Embryonic facial prominence (tissue), 1 donor: ENCODE data around the gene DDX3X.
"Not testable (repeated sequence)": the region's sequence is repeated elsewhere in the genome, so short reads cannot be mapped to it uniquely, and the experiment has no call there.

Experiments used
- DNase-seq: peaks from one replicate; pipeline ENCODE4 v3.0.0-alpha.2; 2016; ENCODE audit errors: extremely low spot score

The DDX3X gene

DNA sequence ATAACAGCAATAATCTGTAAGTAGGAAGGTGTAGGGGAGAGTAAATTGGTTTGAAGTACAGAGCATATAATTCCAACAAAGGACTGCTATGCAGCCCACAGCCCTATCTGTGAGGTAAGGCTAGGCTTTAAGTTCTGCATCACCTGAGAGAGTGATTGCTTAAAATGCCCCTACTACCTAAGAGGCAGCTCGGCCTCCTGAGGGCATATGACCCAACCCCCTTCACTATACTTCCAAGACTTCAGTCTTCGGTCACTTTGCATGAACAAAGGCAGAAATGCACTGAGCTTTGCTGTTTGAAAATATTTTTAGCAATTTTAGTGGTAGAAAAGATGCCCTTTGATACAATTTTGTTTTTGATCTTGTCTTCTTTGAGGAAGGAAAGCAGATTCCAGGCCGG lies 4.9 kb upstream of the DDX3X start:
- DNase-seq = no peak

GRCh38 chrX:41332005-41332404 lies 2.0 kb upstream of the DDX3X start:
- no peak for DNase-seq

GRCh38 chrX:41332408-41333002 lies 1.5 kb upstream of the DDX3X start:
- DNase-seq = no peak

DNA sequence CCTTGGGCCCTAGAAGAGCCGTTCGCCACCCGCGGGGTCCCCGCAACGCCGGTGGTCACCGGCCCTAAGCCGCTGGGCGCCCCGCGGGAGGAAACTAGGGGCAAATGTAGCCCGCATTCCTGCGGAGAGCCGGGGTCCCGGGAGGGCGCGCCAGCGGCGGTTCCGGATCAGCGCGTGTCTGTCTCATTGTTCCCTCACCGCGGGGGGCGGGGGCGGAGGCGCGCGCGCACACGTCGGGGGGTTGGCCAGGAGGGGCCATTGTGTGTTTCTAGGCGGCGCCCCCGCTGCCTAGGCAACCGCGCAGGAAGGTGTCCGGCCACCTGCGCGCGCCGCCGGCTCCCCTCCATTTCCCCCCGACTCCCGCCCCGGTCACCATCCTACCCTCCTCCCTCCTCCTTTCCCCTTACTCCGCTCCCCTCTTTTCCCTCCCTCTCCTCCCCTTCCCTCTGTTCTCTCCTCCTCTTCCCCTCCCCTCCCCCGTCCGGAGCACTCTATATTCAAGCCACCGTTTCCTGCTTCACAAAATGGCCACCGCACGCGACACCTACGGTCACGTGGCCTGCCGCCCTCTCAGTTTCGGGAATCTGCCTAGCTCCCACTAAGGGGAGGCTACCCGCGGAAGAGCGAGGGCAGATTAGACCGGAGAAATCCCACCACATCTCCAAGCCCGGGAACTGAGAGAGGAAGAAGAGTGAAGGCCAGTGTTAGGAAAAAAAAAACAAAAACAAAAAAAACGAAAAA lies 789 bp upstream of the DDX3X start:
- peak; percentile 84 for DNase-seq

DNA sequence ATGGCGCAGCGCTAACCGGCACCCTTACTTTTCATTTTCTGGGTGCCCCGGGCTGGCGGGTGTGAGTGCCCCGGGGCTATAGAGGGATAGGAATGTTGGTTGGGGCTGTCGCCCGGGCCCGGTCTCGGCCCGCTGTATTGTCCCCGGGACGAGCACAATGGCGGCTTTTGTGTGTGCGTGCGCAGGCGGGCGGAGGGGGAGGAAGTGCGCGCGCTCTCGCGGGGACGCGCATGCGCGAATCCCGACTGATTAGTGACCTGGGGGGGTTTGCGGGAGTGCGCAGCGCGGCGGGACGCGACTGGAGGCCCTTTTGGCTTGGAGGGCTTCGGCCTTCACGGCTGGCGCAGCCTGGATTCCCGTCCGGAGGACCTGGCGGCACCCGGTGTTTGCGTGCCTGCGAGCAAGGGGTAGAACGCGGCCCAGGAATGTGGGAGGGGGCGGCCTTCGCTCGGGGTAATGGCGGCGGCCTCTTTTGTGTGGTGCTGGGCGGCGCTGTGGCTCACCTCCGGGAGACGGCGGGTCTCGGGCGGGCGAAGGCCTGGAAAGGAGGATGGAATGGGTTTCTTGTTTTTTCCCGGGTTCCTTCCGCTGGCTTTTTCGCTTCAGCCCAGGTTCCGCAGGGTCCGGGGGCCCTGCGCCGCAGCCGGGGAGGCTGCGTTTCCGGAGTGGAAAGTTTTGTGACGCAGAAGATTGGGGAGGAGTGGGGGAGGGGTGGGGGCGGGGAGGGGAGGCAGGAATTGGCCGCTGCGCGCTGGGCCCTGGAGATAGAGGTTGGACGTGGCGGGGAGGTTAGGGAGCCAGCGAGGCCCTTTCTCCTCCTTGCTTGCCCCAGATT lies 618 bp downstream of the DDX3X start:
- peak; percentile 31 for DNase-seq

DNA sequence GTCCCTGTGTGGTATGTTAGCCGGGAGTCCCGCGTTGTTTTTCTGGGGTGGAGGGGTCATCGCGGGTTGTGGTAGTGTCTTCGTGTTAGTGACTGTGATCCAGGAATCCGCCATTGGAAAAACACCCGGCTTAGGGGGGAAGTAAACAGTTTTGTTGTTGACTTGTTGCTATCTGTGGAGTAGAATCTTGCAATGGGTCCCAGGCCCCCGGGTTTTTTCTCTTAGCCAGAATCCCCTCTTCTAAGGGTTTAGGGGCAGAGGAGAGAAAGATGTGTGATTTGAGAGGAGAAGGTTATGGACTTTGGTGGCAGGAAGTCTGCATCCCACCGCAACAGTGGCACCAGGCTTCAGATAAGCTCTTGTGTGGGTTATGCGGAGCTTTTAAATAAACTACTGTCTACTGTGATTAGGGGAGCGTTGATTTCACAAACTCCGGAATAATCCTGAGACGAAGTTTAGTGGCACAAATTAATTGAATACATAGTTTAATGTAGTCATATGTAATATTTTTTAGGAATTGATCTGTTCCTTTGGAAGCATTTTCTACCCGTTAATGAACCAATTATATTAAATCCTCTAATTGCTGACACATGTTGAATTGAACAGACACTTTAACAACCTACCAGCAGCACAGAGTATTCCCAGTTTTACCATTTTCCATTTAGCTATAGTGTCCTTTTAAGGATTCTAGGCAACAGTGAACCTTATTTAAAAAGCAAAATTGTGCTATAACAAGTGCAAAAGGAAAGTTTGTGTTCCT lies 1.4 kb downstream of the DDX3X start:
- no peak for DNase-seq

DNA sequence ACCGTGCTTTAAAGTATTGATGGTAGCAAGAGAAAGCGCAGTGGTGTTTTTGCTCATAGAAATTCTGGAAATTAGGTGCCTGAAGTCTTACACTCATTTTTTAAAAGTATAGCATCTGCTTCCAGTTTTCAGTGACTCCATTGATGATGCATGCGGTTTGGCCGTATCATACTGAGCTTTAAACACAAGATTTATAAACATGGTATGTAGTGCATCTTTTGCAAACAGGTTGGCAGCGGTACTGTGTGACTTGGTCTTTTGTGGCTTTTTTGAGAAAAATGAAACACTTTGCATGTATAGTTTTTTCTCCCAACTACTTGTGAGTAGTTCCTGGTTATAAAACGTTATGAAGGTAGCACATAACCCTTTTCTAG lies 2.0 kb downstream of the DDX3X start:
- DNase-seq = no peak

DNA sequence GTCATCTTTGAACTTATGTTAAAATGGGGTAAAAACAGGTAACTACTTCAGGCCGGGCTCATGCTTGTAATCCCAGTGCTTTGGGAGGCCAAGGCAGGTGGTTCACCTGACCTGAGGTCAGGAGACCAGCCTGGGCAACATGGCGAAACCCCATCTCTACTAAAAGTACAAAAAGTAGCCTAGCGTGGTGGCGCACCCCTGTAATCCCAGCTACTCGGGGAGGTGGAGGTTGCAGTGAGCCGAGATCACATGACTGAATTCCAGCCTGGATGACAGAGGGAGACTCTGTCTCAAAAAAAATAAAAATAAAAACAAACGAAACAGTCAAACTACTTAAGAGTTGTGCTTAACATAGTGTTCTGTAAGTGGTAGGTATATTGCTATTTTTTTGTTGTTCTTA lies 2.5 kb downstream of the DDX3X start:
- DNase-seq = no peak

DNA sequence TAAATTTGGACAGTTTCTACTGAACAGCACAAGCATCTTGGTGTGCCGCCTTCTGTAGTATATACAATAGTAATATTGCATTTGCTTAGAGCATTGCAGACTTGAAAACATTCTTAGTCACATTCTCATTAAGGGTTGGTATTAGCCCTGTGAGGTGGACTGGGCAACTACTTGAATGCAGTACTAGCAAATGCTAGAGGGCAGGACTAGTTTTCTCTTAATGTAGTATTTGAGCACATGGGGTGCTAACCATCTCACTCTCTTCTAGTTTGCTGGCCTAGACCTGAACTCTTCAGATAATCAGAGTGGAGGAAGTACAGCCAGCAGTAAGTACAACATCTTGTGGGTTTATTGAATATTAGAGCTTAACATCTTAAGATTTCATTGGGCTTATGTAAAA lies 3.2 kb downstream of the DDX3X start:
- no peak for DNase-seq

DNA sequence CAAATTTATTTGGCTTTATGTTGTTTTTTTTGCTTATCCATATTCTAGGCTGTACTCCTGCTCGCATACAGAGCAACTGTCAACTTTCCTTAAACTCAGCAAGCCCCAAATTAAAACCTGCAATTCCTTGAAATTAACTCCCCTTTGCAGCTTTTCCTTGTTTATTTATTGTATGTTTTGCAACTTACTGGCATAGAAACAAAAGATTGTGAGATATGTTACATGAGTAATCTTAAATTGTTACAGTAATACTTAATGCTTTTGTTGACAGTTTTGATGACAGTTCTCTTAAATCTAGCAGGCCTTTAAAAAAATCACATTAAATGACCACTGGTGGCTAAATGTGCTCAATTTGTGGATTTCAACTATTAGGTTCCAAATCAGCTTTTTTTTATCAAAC lies 4.5 kb downstream of the DDX3X start:
- DNase-seq = no peak

DNA sequence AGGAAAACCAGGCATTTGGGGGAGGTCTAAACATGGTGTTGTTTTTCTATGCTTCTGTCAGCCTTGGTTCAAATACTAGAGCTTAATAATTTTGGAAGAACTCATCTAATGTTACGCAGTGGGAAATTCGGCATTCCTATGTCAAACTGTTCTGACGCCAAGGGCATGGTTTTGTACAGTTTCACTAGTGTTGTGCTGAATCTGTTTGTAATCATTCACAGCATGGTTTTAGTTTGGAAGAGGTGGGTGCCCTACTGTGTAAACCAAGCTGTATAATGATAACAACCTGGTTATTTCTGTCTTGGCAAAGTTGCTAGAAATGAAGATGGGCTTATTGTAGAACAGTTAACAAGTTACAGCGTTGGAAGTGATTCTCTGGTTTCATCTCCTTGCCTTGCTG lies 5.2 kb downstream of the DDX3X start:
- no peak for DNase-seq

DNA sequence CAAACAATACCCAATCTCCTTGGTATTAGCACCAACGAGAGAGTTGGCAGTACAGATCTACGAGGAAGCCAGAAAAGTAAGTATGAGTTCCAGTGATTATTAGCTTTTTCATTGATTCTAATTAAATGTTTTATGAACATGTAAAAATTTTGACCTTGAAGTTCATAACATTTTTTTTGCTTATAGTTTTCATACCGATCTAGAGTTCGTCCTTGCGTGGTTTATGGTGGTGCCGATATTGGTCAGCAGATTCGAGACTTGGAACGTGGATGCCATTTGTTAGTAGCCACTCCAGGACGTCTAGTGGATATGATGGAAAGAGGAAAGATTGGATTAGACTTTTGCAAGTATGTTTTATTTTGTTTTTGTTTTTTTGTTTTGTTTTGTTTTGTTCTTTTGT lies 10.1 kb downstream of the DDX3X start:
- DNase-seq = no peak

GRCh38 chrX:41347186-41347585 lies 13.2 kb downstream of the DDX3X start:
- no peak for DNase-seq

- no peak for DNase-seq
Observed at GRCh38 chrX:41348551-41348950, 14.6 kb downstream of the DDX3X start.

DNA sequence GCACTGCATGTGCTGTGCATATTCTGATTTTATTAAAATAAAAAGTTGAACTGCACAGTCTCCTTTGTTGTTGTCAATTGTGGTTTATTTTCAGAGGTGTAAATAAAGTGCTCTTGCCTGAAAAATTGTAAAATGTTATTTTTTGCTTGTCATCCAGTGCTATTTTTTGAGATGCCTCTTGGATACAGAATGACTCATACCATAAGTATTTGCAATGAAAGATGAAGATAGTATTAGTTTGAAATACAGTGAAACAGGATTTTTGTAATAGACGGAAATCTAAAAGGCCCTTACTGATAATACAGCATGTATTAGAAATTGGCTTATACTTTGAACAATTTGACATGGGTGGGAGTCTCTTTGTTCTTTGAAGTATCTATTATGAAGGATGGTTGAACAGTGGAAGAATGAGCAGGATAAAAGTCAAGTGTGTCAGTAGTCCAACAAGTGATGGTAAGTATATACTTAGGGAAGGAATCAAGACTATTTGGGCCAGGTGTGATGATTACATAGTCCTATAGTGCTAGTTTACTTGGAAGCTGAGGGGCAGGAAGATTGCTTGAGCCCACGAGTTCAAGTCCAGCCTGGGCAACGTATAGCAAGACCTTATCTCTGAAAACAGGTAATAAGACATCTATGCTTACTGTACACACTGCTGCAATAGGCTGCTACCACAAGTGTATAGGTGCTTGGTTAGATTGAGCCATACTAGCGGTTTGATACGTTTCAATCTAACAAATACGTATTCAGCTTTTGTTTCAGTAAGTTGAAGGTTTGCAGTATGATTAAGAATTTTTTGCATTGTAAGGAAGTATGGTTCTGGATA lies 16.4 kb downstream of the DDX3X start:
- DNase-seq = no peak

DNA sequence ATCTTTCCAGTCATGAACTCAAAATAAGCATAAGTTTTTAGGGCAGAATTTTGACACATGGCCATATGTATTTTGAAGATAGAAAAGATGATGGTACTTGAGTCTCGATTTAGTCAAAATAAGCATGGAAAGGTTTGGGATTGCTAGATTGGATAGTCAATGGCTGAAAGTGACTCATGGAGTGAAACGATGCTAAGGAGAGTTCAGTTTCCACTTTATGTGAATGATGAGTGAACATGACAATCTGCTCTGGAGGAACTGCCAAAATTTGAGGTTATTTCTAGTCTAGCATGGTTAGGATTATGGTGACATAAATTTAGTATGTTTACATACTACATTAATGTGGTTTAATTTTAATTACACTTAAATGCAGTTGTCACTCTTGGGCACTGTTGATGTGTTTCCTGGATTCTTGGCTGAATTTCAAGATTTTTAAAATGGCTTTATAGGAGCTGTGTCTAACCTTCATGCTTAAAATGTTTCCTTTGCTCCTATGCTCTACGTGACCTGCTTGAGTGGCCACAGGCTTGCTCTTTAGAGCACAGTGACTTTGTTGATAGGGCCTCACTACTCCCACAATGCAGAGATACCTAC lies 17.1 kb downstream of the DDX3X start:
- DNase-seq = no peak

DNA sequence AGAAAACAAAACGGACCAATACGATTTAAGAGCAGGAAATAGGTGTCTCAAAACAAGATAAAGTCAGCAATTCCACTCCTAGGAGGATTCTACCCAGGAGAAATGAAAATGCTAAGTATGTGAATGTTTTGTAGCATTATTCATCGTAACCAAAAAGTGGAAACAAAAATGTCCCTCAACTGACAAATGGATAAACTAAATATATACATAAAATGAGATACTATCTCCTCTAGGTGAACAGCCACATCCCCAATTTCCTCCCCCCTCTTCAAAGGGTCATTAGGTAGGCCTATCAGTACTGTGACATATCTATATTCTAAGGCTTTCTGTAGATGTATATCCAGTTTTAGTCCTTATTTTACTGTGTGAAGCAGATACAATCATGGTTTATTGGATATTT lies 18.0 kb downstream of the DDX3X start:
- DNase-seq = no peak

GRCh38 chrX:41352329-41352838 lies 18.4 kb downstream of the DDX3X start:
- no peak for DNase-seq

DNA sequence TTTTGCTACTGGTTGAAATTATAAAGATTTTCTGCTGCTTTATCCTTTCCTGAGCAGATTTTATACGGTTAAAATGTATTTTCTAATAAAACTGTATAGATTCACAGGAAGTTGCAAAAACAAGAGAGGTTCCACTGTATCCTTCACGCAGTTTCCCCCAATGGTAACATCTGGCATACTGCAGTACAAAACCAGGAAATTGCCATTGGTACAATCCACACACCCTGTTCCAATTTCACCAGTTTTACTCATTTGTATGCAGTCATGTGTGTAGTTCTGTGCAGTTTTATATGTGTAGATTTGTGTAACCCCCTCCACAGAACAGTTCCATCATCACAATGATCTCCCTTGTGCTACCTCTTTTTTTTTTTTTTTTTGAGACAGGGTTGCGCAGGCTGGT lies 20.0 kb downstream of the DDX3X start:
- DNase-seq = no peak

GRCh38 chrX:41369152-41369551 lies 35.2 kb downstream of the DDX3X start:
- no peak for DNase-seq

- not testable (repeated sequence) for DNase-seq
Observed at GRCh38 chrX:41371575-41371974, 37.6 kb downstream of the DDX3X start.
